Caco-2 (cell line): Measurements from ENCODE around the gene TBX15. TPM values are rescaled to one million over a fixed set of nuclear protein-coding genes. Genes with fewer than 3 reads are reported as not detected.

ENCODE experiments used
- BruUV-seq: library from RNA; stranded (reverse); fragments of 400-500 nt; replicated peaks from 2 replicates; lab custom pipeline; 2021; lab: Mats Ljungman, UMichigan
- CTCF ChIA-PET: fragments of 300-600 bp; sonication (Branson Sonifier 250); formaldehyde crosslinking; loops from one replicate; lab custom pipeline; 2022; ENCODE audit warnings: antibody characterized with exemption; lab: Charles Lee
- POLR2A ChIA-PET: fragments of 300-600 bp; sonication (Branson Sonifier 250); formaldehyde crosslinking; loops from one replicate; lab custom pipeline; 2022; ENCODE audit warnings: antibody characterized with exemption; lab: Charles Lee
- DNase-seq, 2 experiments: peaks; one replicate each; pipeline versions ENCODE4 v3.0.0 to v3.0.0-alpha.2; 2020 to 2022
- H3K27me3 ChIP-seq: replicated peaks from 2 replicates; pipeline ENCODE4 v1.6.0; 2011; ENCODE audit warnings: low read length; ENCODE audit not compliant: control insufficient read depth, insufficient read depth
- H3K36me3 ChIP-seq: 2 replicates; pipeline ENCODE4 v1.5.1; 2011; ENCODE audit warnings: low read length; ENCODE audit not compliant: control insufficient read depth, insufficient read depth
- H3K4me1 ChIP-seq: fragments of 250-450 bp; sonication (Bioruptor Pico); 2 replicates; pipeline ENCODE4 v1.5.1; 2020; ENCODE audit warnings: mild to moderate bottlenecking
- H3K4me3 ChIP-seq: 2 replicates; pipeline ENCODE4 v1.5.1; 2011; ENCODE audit warnings: low read depth, mild to moderate bottlenecking, control low read depth, low read length
- H3K9me3 ChIP-seq: fragments of 250-450 bp; sonication (Bioruptor Pico); 2 replicates; pipeline ENCODE4 v1.5.1; 2020; ENCODE audit warnings: mild to moderate bottlenecking, moderate library complexity
- H3K27ac Mint-ChIP-seq: one replicate; pipeline ENCODE4 v1.8.0; 2022; ENCODE audit warnings: mixed read lengths; ENCODE audit not compliant: unreplicated experiment
- H3K27me3 Mint-ChIP-seq: one replicate; pipeline ENCODE4 v1.8.0; 2022; ENCODE audit warnings: mixed read lengths; ENCODE audit not compliant: insufficient read depth, unreplicated experiment
- H3K36me3 Mint-ChIP-seq: one replicate; pipeline ENCODE4 v1.8.0; 2022; ENCODE audit warnings: mild to moderate bottlenecking, mixed read lengths; ENCODE audit not compliant: insufficient read depth, unreplicated experiment
- H3K4me1 Mint-ChIP-seq: one replicate; pipeline ENCODE4 v1.8.0; 2022; ENCODE audit warnings: low read depth, mixed read lengths; ENCODE audit not compliant: unreplicated experiment
- H3K4me3 Mint-ChIP-seq: one replicate; pipeline ENCODE4 v1.8.0; 2022; ENCODE audit warnings: mild to moderate bottlenecking, moderate library complexity, mixed read lengths; ENCODE audit not compliant: unreplicated experiment
- H3K9me3 Mint-ChIP-seq: one replicate; pipeline ENCODE4 v1.8.0; 2022; ENCODE audit warnings: mixed read lengths; ENCODE audit not compliant: unreplicated experiment
- intact Hi-C: fragments of 100-400 bp; cut with micrococcal nuclease; formaldehyde crosslinking; loops from one replicate; pipeline ENCODE4 v1.10.0; 2022; ENCODE audit not compliant: unreplicated experiment
- total RNA-seq: library from RNA; stranded (reverse); gene quantifications from 2 replicates; pipeline ENCODE4 v1.2.3, GENCODE V29; 2022
- TF ChIP-seq, protein P1 (sequence below), 2 experiments: fragments of 200-600 bp in 1 of 2; IDR thresholded peaks; 1 replicate in 1 of 2; 2 replicates in 1 of 2; pipeline versions ENCODE4 v1.5.1 to v1.8.0; 2011 to 2022; ENCODE audit warnings: antibody characterized with exemption in 1 of 2, control low read depth in 1 of 2, inconsistent platforms in 1 of 2, low read depth in 1 of 2, low read length in 1 of 2, mild to moderate bottlenecking in 1 of 2, moderate library complexity in 1 of 2; ENCODE audit not compliant: insufficient read depth in 1 of 2, severe bottlenecking in 1 of 2, unreplicated experiment in 1 of 2

TBX15 gene
- total RNA-seq, 1 experiment from 2014 or later, result 0.11 TPM

DNA sequence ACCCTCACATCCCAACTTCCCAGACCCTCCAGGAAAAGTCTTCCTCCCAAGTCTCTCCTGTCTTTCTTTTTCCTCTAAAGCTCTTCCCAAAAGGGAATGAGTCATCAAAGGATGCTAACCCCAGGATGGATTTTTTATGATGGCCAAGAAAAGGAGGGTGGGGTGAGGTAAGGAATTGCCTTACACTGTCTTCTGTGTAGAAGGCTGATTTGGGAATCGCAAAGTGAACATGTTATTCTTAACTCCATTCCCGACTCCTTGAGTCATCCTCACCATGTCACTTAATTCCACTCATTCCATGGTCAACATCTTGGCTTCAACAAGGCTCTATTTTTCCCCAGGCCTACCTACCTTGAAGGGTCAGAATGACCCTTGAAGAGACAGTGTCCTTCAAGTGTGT, 44.0 kb downstream of the TBX15 start:
- Histone ChIP-seq H3K4me3 (no peak overlapping the region), H3K27me3 (no peaks in the 10 kb centered on the region), H3K9me3 (no peaks in the 10 kb centered on the region), H3K36me3 (no peaks in the 10 kb centered on the region), H3K4me1 (no peaks in the 10 kb centered on the region)
- peaks cover 7% of the 10 kb centered on the region for H3K27me3 Mint-ChIP-seq
- H3K27ac Mint-ChIP-seq, result no peak overlapping the region
- intact Hi-C loops, result no loop called here
- no peaks in the 10 kb centered on the region for H3K4me1 Mint-ChIP-seq
- TF ChIP-seq, protein P1, sequence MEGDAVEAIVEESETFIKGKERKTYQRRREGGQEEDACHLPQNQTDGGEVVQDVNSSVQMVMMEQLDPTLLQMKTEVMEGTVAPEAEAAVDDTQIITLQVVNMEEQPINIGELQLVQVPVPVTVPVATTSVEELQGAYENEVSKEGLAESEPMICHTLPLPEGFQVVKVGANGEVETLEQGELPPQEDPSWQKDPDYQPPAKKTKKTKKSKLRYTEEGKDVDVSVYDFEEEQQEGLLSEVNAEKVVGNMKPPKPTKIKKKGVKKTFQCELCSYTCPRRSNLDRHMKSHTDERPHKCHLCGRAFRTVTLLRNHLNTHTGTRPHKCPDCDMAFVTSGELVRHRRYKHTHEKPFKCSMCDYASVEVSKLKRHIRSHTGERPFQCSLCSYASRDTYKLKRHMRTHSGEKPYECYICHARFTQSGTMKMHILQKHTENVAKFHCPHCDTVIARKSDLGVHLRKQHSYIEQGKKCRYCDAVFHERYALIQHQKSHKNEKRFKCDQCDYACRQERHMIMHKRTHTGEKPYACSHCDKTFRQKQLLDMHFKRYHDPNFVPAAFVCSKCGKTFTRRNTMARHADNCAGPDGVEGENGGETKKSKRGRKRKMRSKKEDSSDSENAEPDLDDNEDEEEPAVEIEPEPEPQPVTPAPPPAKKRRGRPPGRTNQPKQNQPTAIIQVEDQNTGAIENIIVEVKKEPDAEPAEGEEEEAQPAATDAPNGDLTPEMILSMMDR (IDR thresholded peaks at IDR 0.05; ENCODE audit: insufficient read depth in 1 of 2, low read depth in 1 of 2, low read length in 1 of 2, severe bottlenecking in 1 of 2, unreplicated experiment in 1 of 2), result no peak
- POLR2A ChIA-PET, result no interaction called here
- H3K4me3 Mint-ChIP-seq, result no peak overlapping the region
- no peaks in the 10 kb centered on the region for H3K9me3 Mint-ChIP-seq
- CTCF ChIA-PET, result no interaction called here
- DNase-seq, result no peak
- H3K36me3 Mint-ChIP-seq, result no peaks in the 10 kb centered on the region
- no TSS peak for BruUV-seq

- Mint-ChIP-seq H3K36me3 (no peaks in the 10 kb centered on the region), H3K27me3 (peaks cover 11% of the 10 kb centered on the region), H3K4me3 (no peak overlapping the region), H3K9me3 (no peaks in the 10 kb centered on the region), H3K27ac (no peak overlapping the region), H3K4me1 (no peaks in the 10 kb centered on the region)
- Histone ChIP-seq H3K4me3 (no peak overlapping the region), H3K9me3 (no peaks in the 10 kb centered on the region), H3K27me3 (no peaks in the 10 kb centered on the region), H3K36me3 (no peaks in the 10 kb centered on the region), H3K4me1 (no peaks in the 10 kb centered on the region)
- BruUV-seq, result no TSS peak
- ChIA-PET POLR2A (no interaction called here), CTCF (no interaction called here)
- intact Hi-C loops, result no loop called here
- TF ChIP-seq, protein P1 (IDR thresholded peaks at IDR 0.05; ENCODE audit: insufficient read depth in 1 of 2, low read depth in 1 of 2, low read length in 1 of 2, severe bottlenecking in 1 of 2, unreplicated experiment in 1 of 2), result no peak
- DNase-seq, result no peak
Measured at GRCh38 chr1:118940957-118941356, 47.2 kb downstream of the TBX15 start.

GRCh38 chr1:118937413-118938072, 50.6 kb downstream of the TBX15 start:
- H3K4me1 Mint-ChIP-seq, result no peaks in the 10 kb centered on the region
- POLR2A ChIA-PET, result no interaction called here
- CTCF ChIA-PET, result no interaction called here

More at GRCh38 chr1:118937413-118938072, 50.6 kb downstream of the TBX15 start:
- Histone ChIP-seq H3K36me3 (no peaks in the 10 kb centered on the region), H3K4me3 (no peak overlapping the region), H3K4me1 (no peaks in the 10 kb centered on the region), H3K27me3 (no peaks in the 10 kb centered on the region), H3K9me3 (no peaks in the 10 kb centered on the region)
- H3K27me3 Mint-ChIP-seq, result peaks cover 6% of the 10 kb centered on the region
- no peak overlapping the region for H3K27ac Mint-ChIP-seq
- intact Hi-C loops, result no loop called here
- BruUV-seq, result no TSS peak
- no peaks in the 10 kb centered on the region for H3K36me3 Mint-ChIP-seq
- TF ChIP-seq, protein P1 (IDR thresholded peaks at IDR 0.05; ENCODE audit: insufficient read depth in 1 of 2, low read depth in 1 of 2, low read length in 1 of 2, severe bottlenecking in 1 of 2, unreplicated experiment in 1 of 2), result no peak
- no peak for DNase-seq
- no peak overlapping the region for H3K4me3 Mint-ChIP-seq
- no peaks in the 10 kb centered on the region for H3K9me3 Mint-ChIP-seq
